ENCODE measurements around the gene ITGAL. TPM values are rescaled to one million over a fixed set of nuclear protein-coding genes. Genes with fewer than 3 reads are reported as not detected.
A peak's percentile ranks its signal among the peaks of the same experiment; 100 is the strongest.
"Not testable (repeated sequence)": the region's sequence is repeated elsewhere in the genome, so short reads cannot be mapped to it uniquely, and the experiment has no call there.

Gene ITGAL
- total RNA-seq, 1 donor from 2014 or later, result 8.9 TPM

GRCh38 chr16:30526137-30526822, 53.7 kb downstream of the ITGAL start, which contains the start of gene ZNF768:
Gene ZNF768 (minus strand): TSS chr16:30526566. CDS start chr16:30526413, 153 bp downstream.
- DNase-seq (ENCODE audit: low spot score), result no peak

- DNase-seq (ENCODE audit: low spot score), result peak; percentile 98
Observed at GRCh38 chr16:30526823-30527634, 54.5 kb downstream of the ITGAL start.

GRCh38 chr16:30527635-30528178, 55.2 kb downstream of the ITGAL start:
- peak; percentile 70 for DNase-seq (ENCODE audit: low spot score)

GRCh38 chr16:30528799-30529457, 56.4 kb downstream of the ITGAL start:
- DNase-seq (ENCODE audit: low spot score), result no peak

- DNase-seq (ENCODE audit: low spot score), result no peak
Observed at GRCh38 chr16:30530163-30531037, 57.9 kb downstream of the ITGAL start.

- DNase-seq (ENCODE audit: low spot score), result no peak
Observed at GRCh38 chr16:30532285-30533145, 60.0 kb downstream of the ITGAL start.

- no peak for DNase-seq (ENCODE audit: low spot score)
Observed at GRCh38 chr16:30533146-30533522, 60.6 kb downstream of the ITGAL start.

GRCh38 chr16:30533748-30534367, 61.3 kb downstream of the ITGAL start:
- DNase-seq (ENCODE audit: low spot score), result no peak

GRCh38 chr16:30534368-30535105, 62.0 kb downstream of the ITGAL start, which contains the start of gene ZNF747:
Gene ZNF747 (minus strand): TSS chr16:30534858. CDS start chr16:30534679, 179 bp downstream.
- peak; percentile 94 for DNase-seq (ENCODE audit: low spot score)

- no peak for DNase-seq (ENCODE audit: low spot score)
Observed at GRCh38 chr16:30535106-30535776, 62.7 kb downstream of the ITGAL start.

GRCh38 chr16:30535777-30536190, 63.2 kb downstream of the ITGAL start:
- DNase-seq (ENCODE audit: low spot score), result peak; percentile 76

- not testable (repeated sequence) for DNase-seq (ENCODE audit: low spot score)
Observed at GRCh38 chr16:30536391-30537024, 64.0 kb downstream of the ITGAL start.

GRCh38 chr16:30539000-30539964, 66.7 kb downstream of the ITGAL start:
- no peak for DNase-seq (ENCODE audit: low spot score)

GRCh38 chr16:30539986-30540526, 67.5 kb downstream of the ITGAL start:
- not testable (repeated sequence) for DNase-seq (ENCODE audit: low spot score)

- DNase-seq (ENCODE audit: low spot score), result not testable (repeated sequence)
Observed at GRCh38 chr16:30540916-30541464, 68.4 kb downstream of the ITGAL start.

Measured in ureter (tissue), 1 donor.